ENCODE measurements around the gene KRT16. TPM values are rescaled to one million over a fixed set of nuclear protein-coding genes. Genes with fewer than 3 reads are reported as not detected.
"Not testable (repeated sequence)": the region's sequence is repeated elsewhere in the genome, so short reads cannot be mapped to it uniquely, and the experiment has no call there.

KRT16 gene
- total and polyA plus RNA-seq, 10 of the 15 experiments (the other 5 are each of a cell fraction or from before 2014, with no cell fraction given) = 0.07 TPM; not detected in 9

- ATAC-seq; POLR2A ChIA-PET; H3K79me2 ChIP-seq (ENCODE audit: control insufficient read depth, insufficient read depth, low read length); H3K27me3 ChIP-seq (replicated peaks in 1 of 2; ENCODE audit: control insufficient read depth in 2 of 2, insufficient read depth in 2 of 2, low read length in 1 of 2); DNase-seq (ENCODE audit: low read depth, low spot score); H3K9ac ChIP-seq (ENCODE audit: control insufficient read depth, insufficient read depth, low read length); H2AFZ ChIP-seq (ENCODE audit: control insufficient read depth, low read depth, low read length); RAD21 ChIA-PET (ENCODE audit: unreplicated experiment); CTCF ChIA-PET; H4K20me1 ChIP-seq (ENCODE audit: control insufficient read depth, insufficient read depth); SMC1A ChIA-PET (ENCODE audit: uncharacterized antibody, unreplicated experiment); H3K4me3 ChIP-seq; intact Hi-C loops (cut with micrococcal nuclease; ENCODE audit: unreplicated experiment); H3K36me3 ChIP-seq (ENCODE audit: control insufficient read depth in 2 of 2, insufficient read depth in 2 of 2, low read length in 1 of 2); H3K9me3 ChIP-seq (replicated peaks; ENCODE audit: control insufficient read depth, insufficient read depth, low read length); H3K27ac ChIP-seq (ENCODE audit: control insufficient read depth, insufficient read depth); BruUV-seq (replicated peaks); FAIRE-seq; in situ Hi-C loops (cut with MboI); H3K4me1 ChIP-seq (ENCODE audit: control insufficient read depth, insufficient read depth, low read length); H3K4me2 ChIP-seq (ENCODE audit: control insufficient read depth, insufficient read depth): not testable (repeated sequence)
- 28% methylated on average over 11 of the region's 11 CpGs for WGBS (ENCODE audit: insufficient coverage, insufficient replicate concordance, low lambda C conversion rate, missing lambda C conversion rate)
These were observed 8.9 kb upstream of the KRT16 start for GRCh38 chr17:41621435-41621817.

DNA sequence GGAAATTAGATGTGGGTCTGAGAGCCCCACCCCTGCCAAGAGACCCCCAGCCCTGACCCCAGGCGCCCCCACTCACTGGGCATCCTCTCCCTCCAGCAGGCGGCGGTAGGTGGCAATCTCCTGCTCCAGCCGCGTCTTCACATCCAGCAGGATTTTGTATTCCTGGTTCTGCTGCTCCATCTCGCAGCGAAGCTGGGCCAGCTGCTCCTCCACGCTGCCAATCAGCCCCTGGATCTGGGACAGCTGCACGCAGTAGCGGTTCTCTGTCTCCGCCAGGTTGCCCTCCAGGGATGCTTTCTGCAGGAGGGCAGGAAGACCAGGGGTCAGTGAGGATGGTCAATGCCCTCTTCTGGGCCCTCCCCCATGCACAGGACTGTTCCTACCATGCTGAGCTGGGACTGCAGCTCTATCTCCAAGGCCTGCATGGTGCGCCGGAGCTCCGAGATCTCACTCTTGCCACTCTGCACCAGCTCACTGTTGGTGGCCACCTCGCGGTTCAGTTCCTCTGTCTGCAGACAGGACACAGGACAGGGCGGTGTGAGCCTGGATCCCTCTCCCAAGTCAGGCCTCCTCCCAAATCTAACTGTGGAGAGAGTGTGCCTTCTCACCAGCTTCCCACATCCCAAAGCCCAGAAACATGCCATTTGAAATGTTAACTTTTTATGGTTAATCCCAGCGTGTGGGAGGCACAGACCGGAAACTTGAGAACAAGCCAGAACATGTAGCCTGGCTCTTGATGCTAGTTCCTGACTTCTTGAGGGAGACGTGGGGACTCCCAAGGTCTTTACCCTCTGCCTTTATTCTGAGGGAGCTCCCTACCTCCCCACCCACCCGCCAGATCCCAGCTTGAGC, 8.2 kb upstream of the KRT16 start:
- FAIRE-seq (no peak), ATAC-seq (no peak), DNase-seq (ENCODE audit: low read depth, low spot score) (no peak)
- ChIA-PET POLR2A (no interaction called here), SMC1A (ENCODE audit: uncharacterized antibody, unreplicated experiment) (no interaction called here), RAD21 (ENCODE audit: unreplicated experiment) (no interaction called here), CTCF (no interaction called here)
- H3K4me3 ChIP-seq = no peak overlapping the region
- intact Hi-C loops (cut with micrococcal nuclease; ENCODE audit: unreplicated experiment) (no loop called here), in situ Hi-C loops (cut with MboI) (no loop called here)
- H3K4me2 ChIP-seq (ENCODE audit: control insufficient read depth, insufficient read depth) = no peak overlapping the region
- no TSS peak for BruUV-seq (replicated peaks)
- peaks cover 0 to 2% of the 10 kb centered on the region in 2 experiments; a peak in 1 of 4 replicates for H3K27me3 ChIP-seq (replicated peaks in 1 of 2; ENCODE audit: control insufficient read depth in 2 of 2, insufficient read depth in 2 of 2, low read length in 1 of 2)
- H3K9me3 ChIP-seq (replicated peaks; ENCODE audit: control insufficient read depth, insufficient read depth, low read length) = no peaks in the 10 kb centered on the region; the same call in 2 of the 3 replicates
- no peaks in the 10 kb centered on the region for H3K79me2 ChIP-seq (ENCODE audit: control insufficient read depth, insufficient read depth, low read length)
- no peak overlapping the region for H2AFZ ChIP-seq (ENCODE audit: control insufficient read depth, low read depth, low read length)
- H3K27ac ChIP-seq (ENCODE audit: control insufficient read depth, insufficient read depth) = no peak overlapping the region
- H3K4me1 ChIP-seq (ENCODE audit: control insufficient read depth, insufficient read depth, low read length) = no peaks in the 10 kb centered on the region
- no peak overlapping the region for H3K9ac ChIP-seq (ENCODE audit: control insufficient read depth, insufficient read depth, low read length)
- no peaks in the 10 kb centered on the region for H3K36me3 ChIP-seq (ENCODE audit: control insufficient read depth in 2 of 2, insufficient read depth in 2 of 2, low read length in 1 of 2)
- WGBS (ENCODE audit: insufficient coverage, insufficient replicate concordance, low lambda C conversion rate, missing lambda C conversion rate) = 44% methylated on average over 21 of the region's 21 CpGs
- H4K20me1 ChIP-seq (ENCODE audit: control insufficient read depth, insufficient read depth) = no peaks in the 10 kb centered on the region
- no peak for TF ChIP-seq JUNB (IDR thresholded peaks at IDR 0.05)
- no peak for TF ChIP-seq ZNF592 (IDR thresholded peaks at IDR 0.05)
- TF ChIP-seq CBX3 (IDR thresholded peaks at IDR 0.05; ENCODE audit: borderline replicate concordance, low read depth) = no peak
- TF ChIP-seq NFXL1 (IDR thresholded peaks at IDR 0.05; ENCODE audit: borderline replicate concordance) = no peak
- TF ChIP-seq BCL3 (IDR thresholded peaks at IDR 0.05; ENCODE audit: borderline replicate concordance, insufficient read depth, low read depth, low read length, poor library complexity, severe bottlenecking) = no peak
- TF ChIP-seq ZNF622 (IDR thresholded peaks at IDR 0.05) = no peak
- TF ChIP-seq PBX3 (IDR thresholded peaks at IDR 0.05; ENCODE audit: insufficient replicate concordance, low read depth, low read length) = no peak
- no peak for TF ChIP-seq CREM (IDR thresholded peaks at IDR 0.05; ENCODE audit: low read depth)
- TF ChIP-seq FOXK2 (IDR thresholded peaks at IDR 0.05) = no peak
